HEK293 (cell line): ENCODE measurements around the gene MARCHF7.

ENCODE experiments used
- CTCF ChIA-PET: fragments of 350-600 bp; formaldehyde crosslinking; extraction: SDS; loops from one replicate; lab custom pipeline; 2021; ENCODE audit warnings: antibody characterized with exemption; lab: Yijun Ruan, JAX
- POLR2A ChIA-PET: fragments of 300-600 bp; formaldehyde crosslinking; extraction: SDS; loops from one replicate; lab custom pipeline; 2020; ENCODE audit warnings: antibody characterized with exemption, inconsistent platforms; lab: Yijun Ruan, JAX
- H3K27ac ChIP-seq: fragments of 200-500 bp; sonication (Bioruptor generic); 2 replicates; pipeline ENCODE4 v1.5.1; 2014; ENCODE audit warnings: low read depth, low read length, control low read depth, inconsistent platforms; ENCODE audit errors: extremely low read depth
- H3K36me3 ChIP-seq, 2 experiments: fragments of 200-500 bp in 1 of 2; sonication (Bioruptor generic) in 1 of 2; 1 replicate in 1 of 2; 2 replicates in 1 of 2; pipeline ENCODE4 v1.5.1; 2014 to 2017; ENCODE audit warnings: inconsistent platforms in 2 of 2, low read length in 2 of 2; ENCODE audit not compliant: control insufficient read depth in 2 of 2, insufficient read depth in 1 of 2
- H3K4me1 ChIP-seq: fragments of 200-500 bp; sonication (Bioruptor generic); 2 replicates; pipeline ENCODE4 v1.5.1; 2014; ENCODE audit warnings: mild to moderate bottlenecking, low read length, inconsistent platforms; ENCODE audit not compliant: control insufficient read depth, insufficient read depth
- H3K4me3 ChIP-seq: 2 replicates; pipeline ENCODE4 v1.5.1; 2011; ENCODE audit warnings: low read depth, mild to moderate bottlenecking, control low read depth, low read length, moderate library complexity
- H3K9me3 ChIP-seq: fragments of 200-500 bp; sonication (Bioruptor generic); 2 replicates; pipeline ENCODE4 v1.5.1; 2014; ENCODE audit warnings: low read depth, low read length, inconsistent platforms; ENCODE audit not compliant: control insufficient read depth, insufficient read depth
- HOXC10 ChIP-seq: sonication (generic); formaldehyde crosslinking; IDR thresholded peaks from 2 replicates; pipeline ENCODE4 v1.8.1; 2023; ENCODE audit warnings: mild to moderate bottlenecking, missing genetic modification reagents
- HOXD13 ChIP-seq: sonication (generic); formaldehyde crosslinking; IDR thresholded peaks from 2 replicates; pipeline ENCODE4 v1.8.0; 2022; ENCODE audit warnings: missing genetic modification reagents, borderline replicate concordance
- WT1 ChIP-seq: fragments of 450-650 bp; formaldehyde crosslinking; IDR thresholded peaks from 2 replicates; pipeline ENCODE4 v1.5.1; 2016; ENCODE audit warnings: missing biosample characterization, missing genetic modification characterization
- ZBTB26 ChIP-seq: fragments of 450-650 bp; formaldehyde crosslinking; optimal IDR thresholded peaks from 2 replicates; pipeline ENCODE3; 2016; ENCODE audit warnings: missing biosample characterization, mild to moderate bottlenecking, missing genetic modification characterization
- ZBTB8A ChIP-seq: fragments of 450-650 bp; formaldehyde crosslinking; IDR thresholded peaks from 2 replicates; pipeline ENCODE4 v1.5.1; 2016; ENCODE audit warnings: missing biosample characterization, missing genetic modification characterization
- ZNF2 ChIP-seq: fragments of 450-650 bp; formaldehyde crosslinking; IDR thresholded peaks from 2 replicates; pipeline ENCODE4 v1.5.1; 2016; ENCODE audit warnings: missing biosample characterization, missing genetic modification characterization
- ZNF211 ChIP-seq: fragments of 450-650 bp; formaldehyde crosslinking; IDR thresholded peaks from 2 replicates; pipeline ENCODE4 v1.5.1; 2016; ENCODE audit warnings: low read depth, missing biosample characterization, missing genetic modification characterization
- ZNF24 ChIP-seq: fragments of 450-650 bp; formaldehyde crosslinking; IDR thresholded peaks from 2 replicates; pipeline ENCODE4 v1.5.1; 2016; ENCODE audit warnings: missing biosample characterization, missing genetic modification characterization
- ZNF280D ChIP-seq: fragments of 450-650 bp; formaldehyde crosslinking; IDR thresholded peaks from 2 replicates; pipeline ENCODE4 v1.5.1; 2016; ENCODE audit warnings: missing biosample characterization, missing genetic modification characterization
- ZNF416 ChIP-seq: fragments of 450-650 bp; formaldehyde crosslinking; IDR thresholded peaks from 2 replicates; pipeline ENCODE4 v1.5.1; 2016; ENCODE audit warnings: missing biosample characterization, missing genetic modification characterization
- ZNF664 ChIP-seq: fragments of 450-650 bp; formaldehyde crosslinking; IDR thresholded peaks from 2 replicates; pipeline ENCODE4 v1.5.1; 2016; ENCODE audit warnings: missing biosample characterization, missing genetic modification characterization
- ZSCAN16 ChIP-seq: fragments of 450-650 bp; formaldehyde crosslinking; IDR thresholded peaks from 2 replicates; pipeline ENCODE4 v1.5.1; 2016; ENCODE audit warnings: missing biosample characterization, missing genetic modification characterization

The MARCHF7 gene

DNA sequence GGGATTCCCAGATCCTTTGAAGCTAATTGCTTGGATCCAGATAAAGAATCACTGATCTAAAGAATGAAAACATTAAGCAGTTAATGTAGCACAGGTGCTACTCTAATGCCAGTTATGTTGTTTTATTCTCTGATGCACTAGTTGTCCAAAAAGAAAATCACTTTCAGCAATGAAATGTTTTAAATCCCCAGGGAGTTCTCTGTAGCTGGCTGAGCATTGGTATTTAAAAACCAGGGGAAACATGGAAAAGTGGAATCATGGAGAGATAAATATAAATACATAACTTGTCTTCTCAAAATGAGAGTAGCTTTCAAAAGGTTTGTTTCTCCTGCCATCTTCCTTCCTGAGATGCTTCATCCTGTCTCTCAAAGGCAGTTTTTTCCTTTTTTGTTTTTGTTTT, 48.0 kb downstream of the MARCHF7 start:
- CTCF ChIA-PET = interaction anchor here (0.7 kb wide), 1 partner anchor 113 kb away, joined by 3 read pairs; no protein-coding TSS in a partner anchor

DNA sequence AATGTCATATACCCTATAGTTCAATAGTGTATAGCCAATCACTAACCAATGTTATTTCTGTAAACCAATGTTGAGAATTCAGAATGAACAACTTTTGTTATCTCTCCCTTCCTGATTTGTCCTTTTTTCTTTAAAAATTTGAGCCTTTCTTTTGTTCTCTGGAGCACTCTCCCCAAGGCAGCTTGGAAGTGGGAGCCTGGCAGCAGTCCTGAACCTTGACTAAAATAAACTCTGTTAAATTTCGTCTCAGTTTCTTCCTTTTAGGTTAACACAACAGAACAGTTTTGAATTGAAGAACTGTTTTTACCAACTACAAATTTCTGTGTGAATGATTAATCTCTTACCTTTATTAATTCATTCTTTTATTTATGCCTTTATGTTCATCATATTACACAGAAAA, 49.8 kb downstream of the MARCHF7 start:
- H3K4me1 ChIP-seq = no peaks in the 10 kb centered on the region
- H3K36me3 ChIP-seq = peaks cover 47 to 92% of the 10 kb centered on the region in 2 experiments
- no peak overlapping the region for H3K4me3 ChIP-seq
- no peak overlapping the region for H3K27ac ChIP-seq
- H3K9me3 ChIP-seq = no peaks in the 10 kb centered on the region
- ChIA-PET POLR2A (no interaction called here), CTCF (interaction anchor here (0.6 to 0.9 kb wide), 3 partner anchors 15 to 73 kb away, joined by 3 to 4 read pairs (median 3); no protein-coding TSS in a partner anchor)
- no peak for TF ChIP-seq ZNF2 (tag by site-specific recombination)

More for the DNA sequence above, 48.0 kb downstream of the MARCHF7 start:
- H3K4me1 ChIP-seq = no peaks in the 10 kb centered on the region
- no peak overlapping the region for H3K4me3 ChIP-seq
- no peaks in the 10 kb centered on the region for H3K9me3 ChIP-seq
- POLR2A ChIA-PET = no interaction called here
- peaks cover 49 to 92% of the 10 kb centered on the region in 2 experiments for H3K36me3 ChIP-seq
- TF ChIP-seq WT1 (tag by site-specific recombination) (no peak), ZBTB26 (no peak), ZNF211 (no peak), ZBTB8A (tag by site-specific recombination) (no peak), ZNF664 (tag by site-specific recombination) (no peak), ZSCAN16 (tag by site-specific recombination) (no peak), HOXC10 (CRISPR knock-in tag) (no peak), ZNF280D (no peak), ZNF416 (tag by site-specific recombination) (no peak), HOXD13 (CRISPR knock-in tag) (no peak), ZNF24 (tag by site-specific recombination) (no peak)
- no peak overlapping the region for H3K27ac ChIP-seq
